H9 (cell line): ENCODE data around the gene ROCK2. TPM values are rescaled to one million over a fixed set of nuclear protein-coding genes. Genes with fewer than 3 reads are reported as not detected.

ENCODE experiments used
- DNase-seq: peaks from one replicate; pipeline ENCODE4 v3.0.0-alpha.2; 2017
- H2AFZ ChIP-seq: one replicate; pipeline ENCODE4 v1.6.1; 2013; ENCODE audit warnings: mild to moderate bottlenecking, low read length, control low read depth, moderate library complexity
- H2AK5ac ChIP-seq: 2 replicates; pipeline ENCODE4 v1.6.1; 2013; ENCODE audit warnings: low read length, control low read depth, mixed read lengths; ENCODE audit not compliant: insufficient read length
- H2BK120ac ChIP-seq: one replicate; pipeline ENCODE4 v1.6.1; 2013; ENCODE audit warnings: low read depth, mild to moderate bottlenecking, low read length, control low read depth, inconsistent platforms; ENCODE audit not compliant: poor library complexity, severe bottlenecking
- H2BK12ac ChIP-seq: 2 replicates; pipeline ENCODE4 v1.6.1; 2013; ENCODE audit warnings: low read length, control low read depth, mixed read lengths, low read depth; ENCODE audit not compliant: insufficient read length
- H2BK15ac ChIP-seq: 2 replicates; pipeline ENCODE4 v1.6.1; 2013; ENCODE audit warnings: low read depth, low read length, control low read depth
- H2BK20ac ChIP-seq: one replicate; pipeline ENCODE4 v1.6.1; 2013; ENCODE audit warnings: low read depth, mild to moderate bottlenecking, low read length, control low read depth, inconsistent platforms; ENCODE audit not compliant: poor library complexity, severe bottlenecking
- H2BK5ac ChIP-seq: 2 replicates; pipeline ENCODE4 v1.6.1; 2013; ENCODE audit warnings: low read length, control low read depth, mixed read lengths; ENCODE audit not compliant: insufficient read length
- H3K14ac ChIP-seq: 2 replicates; pipeline ENCODE4 v1.6.1; 2013; ENCODE audit warnings: low read length, control low read depth; ENCODE audit not compliant: insufficient read depth
- H3K18ac ChIP-seq: 2 replicates; pipeline ENCODE4 v1.6.1; 2013; ENCODE audit warnings: low read depth, mild to moderate bottlenecking, mixed read lengths, low read length, control low read depth; ENCODE audit not compliant: insufficient read length
- H3K23ac ChIP-seq: 2 replicates; pipeline ENCODE4 v1.6.1; 2013; ENCODE audit warnings: low read length, control low read depth, mixed read lengths, low read depth; ENCODE audit not compliant: insufficient read length
- H3K23me2 ChIP-seq: 2 replicates; pipeline ENCODE4 v1.6.1; 2013; ENCODE audit warnings: low read depth, mild to moderate bottlenecking, mixed read lengths, low read length, control low read depth; ENCODE audit not compliant: insufficient read length, poor library complexity, severe bottlenecking
- H3K27ac ChIP-seq: 2 replicates; pipeline ENCODE4 v1.5.1; 2013; ENCODE audit warnings: low read length, control low read depth, mixed read lengths, low read depth; ENCODE audit not compliant: insufficient read length
- H3K27me3 ChIP-seq: 2 replicates; pipeline ENCODE4 v1.6.1; 2013; ENCODE audit warnings: low read length, control low read depth, inconsistent platforms; ENCODE audit not compliant: insufficient read depth
- H3K4ac ChIP-seq: 2 replicates; pipeline ENCODE4 v1.6.1; 2013; ENCODE audit warnings: low read depth, mild to moderate bottlenecking, control low read depth, inconsistent platforms, low read length, moderate library complexity
- H3K4me1 ChIP-seq: 2 replicates; pipeline ENCODE4 v1.6.1; 2013; ENCODE audit warnings: low read length, control low read depth, inconsistent platforms; ENCODE audit not compliant: insufficient read depth
- H3K4me2 ChIP-seq: 2 replicates; pipeline ENCODE4 v1.6.1; 2013; ENCODE audit warnings: low read length, control low read depth, mixed read lengths; ENCODE audit not compliant: insufficient read length, insufficient read depth
- H3K56ac ChIP-seq: 2 replicates; pipeline ENCODE4 v1.6.1; 2013; ENCODE audit warnings: low read depth, mild to moderate bottlenecking, mixed read lengths, low read length, control low read depth; ENCODE audit not compliant: insufficient read length
- H3K79me1 ChIP-seq: 2 replicates; pipeline ENCODE4 v1.6.1; 2013; ENCODE audit warnings: low read depth, mild to moderate bottlenecking, moderate library complexity, low read length, control low read depth, inconsistent platforms; ENCODE audit not compliant: insufficient read depth, poor library complexity, severe bottlenecking
- H3K79me2 ChIP-seq: 2 replicates; pipeline ENCODE4 v1.6.1; 2013; ENCODE audit warnings: low read length, control low read depth, inconsistent platforms; ENCODE audit not compliant: insufficient read depth
- H3K9ac ChIP-seq: 2 replicates; pipeline ENCODE4 v1.6.1; 2013; ENCODE audit warnings: low read length, control low read depth, mixed read lengths; ENCODE audit not compliant: insufficient read length; ENCODE audit errors: extremely low read depth
- H3K9me3 ChIP-seq: one replicate; pipeline ENCODE4 v1.6.1; 2013; ENCODE audit warnings: low read depth, low read length, inconsistent platforms; ENCODE audit not compliant: control insufficient read depth
- H3T11ph ChIP-seq: one replicate; pipeline ENCODE4 v1.6.1; 2013; ENCODE audit warnings: mild to moderate bottlenecking, low read length, control low read depth, inconsistent platforms
- H4K20me1 ChIP-seq: one replicate; pipeline ENCODE4 v1.6.1; 2013; ENCODE audit not compliant: control insufficient read depth, insufficient read length, insufficient read depth
- H4K5ac ChIP-seq: 2 replicates; pipeline ENCODE4 v1.6.1; 2013; ENCODE audit warnings: low read depth, mild to moderate bottlenecking, mixed read lengths, low read length, control low read depth; ENCODE audit not compliant: insufficient read length
- H4K8ac ChIP-seq: replicated peaks from 2 replicates; pipeline ENCODE4 v1.6.1; 2013; ENCODE audit warnings: low read length, control low read depth, mixed read lengths, low read depth; ENCODE audit not compliant: insufficient read length
- H4K91ac ChIP-seq: 2 replicates; pipeline ENCODE4 v1.6.1; 2013; ENCODE audit warnings: low read depth, mild to moderate bottlenecking, moderate library complexity, mixed read lengths, low read length, control low read depth; ENCODE audit not compliant: insufficient read length
- H3K27ac Mint-ChIP-seq, 3 experiments: 2 replicates in 2 of 3; 3 replicates in 1 of 3; pipeline ENCODE4 v1.8.0; 2020 to 2021; ENCODE audit warnings: mixed read lengths in 3 of 3, mild to moderate bottlenecking in 1 of 3, moderate library complexity in 1 of 3
- H3K27me3 Mint-ChIP-seq: 2 replicates; pipeline ENCODE4 v1.8.0; 2021; ENCODE audit warnings: low read depth, mild to moderate bottlenecking, moderate library complexity, mixed read lengths
- H3K36me3 Mint-ChIP-seq, 3 experiments: 2 replicates in 2 of 3; 3 replicates in 1 of 3; pipeline ENCODE4 v1.8.0; 2020 to 2021; ENCODE audit warnings: low read depth in 3 of 3, mixed read lengths in 3 of 3; ENCODE audit not compliant: insufficient read depth in 1 of 3
- H3K4me1 Mint-ChIP-seq, 2 experiments: 2 replicates each; pipeline ENCODE4 v1.8.0; 2020; ENCODE audit warnings: mixed read lengths in 2 of 2
- H3K4me3 Mint-ChIP-seq, 2 experiments: 2 replicates in 1 of 2; 3 replicates in 1 of 2; pipeline ENCODE4 v1.8.0; 2020 to 2021; ENCODE audit warnings: mild to moderate bottlenecking in 2 of 2, mixed read lengths in 2 of 2, moderate library complexity in 1 of 2
- H3K9me3 Mint-ChIP-seq, 2 experiments: 2 replicates in 1 of 2; 3 replicates in 1 of 2; pipeline ENCODE4 v1.8.0; 2020; ENCODE audit warnings: mild to moderate bottlenecking in 2 of 2, mixed read lengths in 2 of 2, moderate library complexity in 1 of 2
- CTCF ChIP-seq: fragments of 200-600 bp; sonication (generic); conservative IDR thresholded peaks from 3 replicates; pipeline ENCODE4 v1.8.0; 2021; ENCODE audit warnings: antibody characterized with exemption, mild to moderate bottlenecking
- WGBS: extraction: QIAGEN DNeasy Blood & Tissue Kit; methylation state at CpG from one replicate; pipeline ENCODE4 v1.1.7; 2013; ENCODE audit warnings: missing lambda C conversion rate, low lambda C conversion rate, mixed read lengths; ENCODE audit not compliant: insufficient read length; ENCODE audit errors: extremely low coverage; 5-methylcytosine and 5-hydroxymethylcytosine counted together
- total RNA-seq: library from RNA; stranded (reverse); gene quantifications from 2 replicates; pipeline ENCODE4 v1.2.1, GENCODE V29; 2021

ROCK2 gene
- total RNA-seq, 1 experiment from 2014 or later = 33.2 TPM

- no peaks in the 10 kb centered on the region for H4K20me1 ChIP-seq
- H3T11ph ChIP-seq = no peak overlapping the region
- no peak overlapping the region for H2AK5ac ChIP-seq
- Mint-ChIP-seq H3K4me1 (peaks cover 12 to 18% of the 10 kb centered on the region in 2 experiments), H3K27me3 (peaks cover 2% of the 10 kb centered on the region; the same call in 1 of the 2 replicates), H3K27ac (no peak overlapping the region), H3K9me3 (no peaks in the 10 kb centered on the region), H3K4me3 (no peak overlapping the region), H3K36me3 (no peaks in the 10 kb centered on the region)
- no peak overlapping the region for H3K23ac ChIP-seq
- H2AFZ ChIP-seq = no peak overlapping the region
- no peaks in the 10 kb centered on the region for H3K79me1 ChIP-seq
- H2BK5ac ChIP-seq = no peak overlapping the region
- no peak for DNase-seq
- no peak overlapping the region for H2BK20ac ChIP-seq
- no peak overlapping the region for H4K8ac ChIP-seq
- H2BK12ac ChIP-seq = no peak overlapping the region
- H4K91ac ChIP-seq = no peak overlapping the region
- no peaks in the 10 kb centered on the region for H3K23me2 ChIP-seq
- no peaks in the 10 kb centered on the region for H3K9me3 ChIP-seq
- no CpG with 5 or more reads among the region's 4 CpGs for WGBS
- no peak overlapping the region for H3K4ac ChIP-seq
- no peak overlapping the region for H3K27ac ChIP-seq
- no peak overlapping the region for H3K4me2 ChIP-seq
- TF ChIP-seq CTCF = no peak
- no peak overlapping the region for H2BK120ac ChIP-seq
- H4K5ac ChIP-seq = no peak overlapping the region
- peaks cover 4% of the 10 kb centered on the region; the same call in 1 of the 2 replicates for H3K4me1 ChIP-seq
- no peak overlapping the region for H3K14ac ChIP-seq
- no peaks in the 10 kb centered on the region for H3K27me3 ChIP-seq
- H2BK15ac ChIP-seq = no peak overlapping the region
- H3K79me2 ChIP-seq = no peaks in the 10 kb centered on the region
- H3K56ac ChIP-seq = no peak overlapping the region
- H3K18ac ChIP-seq = no peak overlapping the region
- no peak overlapping the region for H3K9ac ChIP-seq
Measured at GRCh38 chr2:11373096-11373495, 28.7 kb upstream of the ROCK2 start.
